ENCODE measurements around the gene CARS1.

Gene CARS1

DNA sequence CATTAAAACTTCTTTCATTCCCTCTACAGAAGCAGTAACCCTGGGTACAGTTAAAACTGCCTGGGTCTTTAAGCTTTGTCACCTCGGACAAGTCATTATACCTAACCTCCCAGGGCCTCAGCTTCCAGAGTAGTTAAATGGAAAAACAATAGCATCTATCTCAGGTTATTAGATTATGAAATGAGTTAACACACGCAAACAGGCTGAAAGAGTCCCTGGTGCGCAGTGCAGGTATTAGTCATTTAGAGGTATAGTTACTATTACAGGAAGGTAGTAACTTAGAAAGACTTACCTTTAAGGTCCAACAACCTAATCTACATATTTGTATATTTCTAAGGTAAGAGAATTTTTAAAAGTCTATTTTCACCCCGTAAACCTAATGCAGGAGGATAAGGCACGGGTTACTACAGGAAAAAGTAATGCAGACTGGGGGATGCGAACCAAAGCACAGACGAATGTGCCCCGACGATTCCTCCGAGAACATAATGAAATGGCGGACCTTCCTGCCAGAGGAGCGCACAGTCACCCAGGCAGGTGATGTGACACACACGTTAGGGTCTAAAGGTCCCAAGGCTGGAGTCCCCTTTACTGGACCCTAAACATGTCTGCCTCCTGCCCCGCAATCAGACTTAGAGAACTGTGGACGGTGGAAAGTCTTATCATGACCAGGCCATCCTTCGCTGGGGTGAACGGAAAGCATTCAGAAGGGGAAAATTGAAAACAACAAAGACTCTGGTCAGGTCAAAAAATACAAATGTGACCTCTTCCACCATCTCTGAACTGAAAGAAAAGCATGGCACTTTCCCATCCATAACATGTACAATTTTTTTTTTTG is 66.4 kb downstream of the CARS1 start:
- DNase-seq, result peak; percentile 55

DNA sequence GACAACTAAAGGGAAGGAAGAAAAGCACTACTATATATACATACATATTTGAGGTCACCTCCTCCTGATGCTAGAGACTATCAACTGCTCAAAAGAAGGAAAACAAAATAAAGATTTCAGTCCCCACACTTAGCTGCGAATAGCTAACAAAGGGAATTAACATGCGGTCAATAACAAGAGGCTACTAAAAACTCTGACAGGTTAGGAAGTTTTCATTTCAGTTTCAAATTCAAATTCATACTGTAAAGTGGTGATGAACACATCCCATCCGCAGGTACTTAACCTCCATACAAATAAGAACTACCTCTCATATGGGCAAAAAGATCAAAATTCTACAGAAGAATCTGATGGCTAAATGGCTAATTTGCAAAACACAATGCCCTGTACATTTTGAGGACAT is 67.7 kb downstream of the CARS1 start:
- DNase-seq, result no peak

DNA sequence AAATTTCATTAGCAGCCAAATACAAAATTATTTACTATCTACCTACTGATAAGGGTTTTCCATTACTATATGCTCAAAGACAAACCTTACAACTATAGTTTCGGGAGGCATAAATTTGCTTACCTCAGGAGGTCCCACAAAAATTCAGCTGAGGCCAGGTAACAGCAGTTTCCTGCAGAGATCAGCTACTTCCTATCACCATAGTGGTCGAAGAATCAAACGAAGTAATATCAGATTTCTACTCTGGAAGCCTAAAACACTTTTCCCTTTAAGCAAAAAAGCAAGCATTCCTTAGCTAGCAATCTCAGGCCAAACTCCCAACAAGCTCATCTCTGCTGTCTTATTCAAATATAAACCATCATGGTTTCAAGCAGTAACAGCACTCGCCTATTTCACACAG is 68.2 kb downstream of the CARS1 start:
- DNase-seq, result no peak

DNA sequence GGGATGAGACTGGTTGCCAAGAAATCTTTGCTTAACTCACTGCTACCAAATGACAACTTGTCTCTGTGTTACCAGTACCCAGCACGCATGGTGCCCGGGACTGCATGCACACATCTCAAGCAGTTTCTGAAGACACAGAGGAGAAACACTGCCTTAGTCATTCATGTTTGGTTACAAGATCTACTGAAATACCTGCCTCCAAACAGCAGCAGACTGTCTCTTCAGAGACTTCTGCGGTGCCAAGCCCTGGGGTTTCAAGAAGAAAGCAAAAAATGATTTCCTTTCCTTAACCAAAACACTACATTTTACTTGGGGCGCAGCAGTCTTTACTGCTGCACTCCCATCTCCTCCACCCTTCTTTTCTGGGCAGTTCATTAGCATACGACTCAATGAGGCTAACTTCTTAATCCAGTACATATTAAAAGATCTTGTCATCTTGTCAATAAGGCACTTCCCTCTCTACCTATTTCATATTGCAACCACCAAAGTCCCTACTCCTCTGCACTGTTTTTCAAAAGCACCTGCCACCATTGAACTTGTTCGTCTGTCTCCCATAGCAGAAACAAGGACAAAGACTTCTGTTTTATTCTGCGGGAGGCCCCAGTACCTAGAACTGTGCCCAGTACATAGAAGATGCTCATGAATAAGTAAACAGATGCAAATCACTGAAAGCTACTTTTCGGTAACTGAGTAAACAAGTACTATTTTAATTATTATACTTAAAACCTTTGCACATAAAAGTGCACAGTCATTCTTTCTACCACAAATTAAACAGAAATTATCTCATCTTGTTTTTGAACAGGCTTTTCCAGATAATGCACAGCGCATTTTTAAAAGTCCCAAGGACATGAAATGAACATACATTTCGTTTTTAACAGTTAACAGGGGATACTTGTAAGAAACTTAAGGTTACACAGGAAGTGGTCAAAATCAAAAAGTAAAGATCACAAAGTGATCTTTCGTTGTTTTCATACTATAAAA is 69.1 kb downstream of the CARS1 start:
- peak; percentile 67 for DNase-seq

DNA sequence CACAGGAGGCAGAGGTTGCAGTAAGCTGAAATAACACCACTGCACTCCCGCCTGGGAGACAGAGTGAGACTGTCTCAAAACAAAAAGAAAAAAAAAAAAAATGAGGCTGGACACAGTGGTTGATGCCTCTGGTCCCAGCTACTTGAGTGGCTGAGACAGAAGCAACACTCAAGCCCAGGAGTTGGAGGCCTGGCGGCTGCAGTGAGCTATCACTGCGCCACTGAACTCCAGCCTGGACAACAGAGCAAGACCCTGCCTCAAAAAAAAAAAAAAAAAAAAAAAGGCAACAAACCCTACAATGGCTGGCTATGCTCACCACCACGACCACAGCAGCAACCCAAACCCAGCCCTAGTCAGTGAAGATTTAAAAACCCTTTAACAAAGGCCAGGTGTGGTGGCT is 73.3 kb downstream of the CARS1 start:
- DNase-seq, result no peak

DNA sequence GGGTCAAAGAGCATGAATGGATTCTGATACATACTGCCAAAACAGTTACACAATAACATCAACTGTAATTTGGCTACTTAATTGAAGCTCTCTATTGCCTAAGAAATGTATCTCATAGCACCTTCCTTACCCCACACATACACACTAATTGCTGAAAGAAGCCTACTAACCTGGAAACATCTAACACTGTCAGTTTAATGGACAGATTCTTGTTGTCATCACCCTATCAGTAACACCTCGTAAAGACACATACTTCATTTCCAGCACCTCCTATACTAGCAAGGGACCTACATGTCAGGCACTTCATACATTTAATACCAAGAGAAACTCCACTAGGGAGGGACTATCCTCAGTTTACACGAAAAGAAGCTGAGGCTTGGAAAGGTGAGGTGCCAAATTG is 75.0 kb downstream of the CARS1 start:
- no peak for DNase-seq

DNA sequence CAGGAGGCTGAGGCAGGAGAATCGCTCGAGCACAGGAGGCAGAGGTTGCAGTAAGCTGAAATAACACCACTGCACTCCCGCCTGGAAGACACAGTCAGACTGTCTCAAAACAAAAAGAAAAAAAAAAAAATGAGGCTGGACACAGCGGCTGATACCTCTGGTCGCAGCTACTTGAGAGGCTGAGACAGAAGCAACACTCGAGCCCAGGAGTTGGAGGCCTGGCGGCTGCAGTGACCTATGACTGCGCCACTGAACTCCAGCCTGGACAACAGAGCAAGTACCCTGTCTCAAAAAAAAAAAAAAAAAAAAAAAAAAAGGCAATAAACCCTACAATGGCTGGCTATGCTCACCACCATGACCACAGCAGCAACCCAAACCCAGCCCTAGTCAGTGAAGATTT is 76.1 kb downstream of the CARS1 start:
- no peak for DNase-seq

DNA sequence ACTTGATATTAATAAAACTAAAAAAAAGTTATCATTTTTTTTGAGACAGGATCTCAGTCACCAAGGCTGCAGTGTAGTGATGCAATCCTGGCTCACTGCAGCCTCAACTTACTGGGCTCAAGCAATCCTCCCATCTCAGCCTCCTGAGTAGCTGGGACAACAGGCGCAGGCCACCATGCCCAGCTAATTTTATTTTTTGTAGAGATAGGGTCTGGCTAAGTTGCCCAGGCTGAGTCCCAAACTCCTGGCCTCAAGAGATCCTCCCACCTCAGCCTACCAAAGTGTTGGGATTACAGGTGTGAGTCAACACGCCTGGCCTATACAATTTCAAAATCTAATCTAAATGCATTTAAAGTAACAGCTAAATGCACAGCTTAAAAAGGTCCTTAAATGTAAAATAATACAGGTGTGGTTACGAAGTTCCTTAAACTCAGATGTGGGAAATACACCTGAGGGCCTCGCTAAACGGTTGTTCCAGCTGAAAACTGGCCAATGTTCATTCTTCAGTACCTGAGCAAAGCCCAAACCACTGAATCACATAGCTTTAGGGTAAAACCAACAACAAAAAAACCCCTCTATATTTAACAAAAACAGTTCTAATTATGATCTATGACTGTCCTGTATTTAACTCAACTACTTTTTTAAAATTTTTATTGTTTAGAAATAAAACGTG is 76.9 kb downstream of the CARS1 start:
- no peak for DNase-seq

DNA sequence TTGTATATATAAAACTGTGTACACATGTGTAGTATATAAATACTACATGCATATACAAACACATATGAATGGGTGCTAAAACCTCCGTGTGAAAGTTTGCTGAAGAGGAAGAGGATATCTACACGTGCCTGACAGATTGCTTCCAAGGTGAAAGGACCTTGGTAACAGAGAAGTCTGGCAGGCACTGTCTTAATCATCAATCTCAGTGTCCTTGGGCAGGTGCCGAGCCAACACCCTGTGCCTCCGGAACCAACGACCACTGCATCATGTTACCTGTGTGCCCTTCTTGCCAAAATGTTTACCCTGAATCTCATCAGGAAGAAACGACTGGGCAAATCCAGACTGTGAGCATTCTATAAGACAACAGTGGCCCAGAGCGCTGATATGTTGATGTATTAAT is 80.1 kb downstream of the CARS1 start:
- DNase-seq, result no peak

DNA sequence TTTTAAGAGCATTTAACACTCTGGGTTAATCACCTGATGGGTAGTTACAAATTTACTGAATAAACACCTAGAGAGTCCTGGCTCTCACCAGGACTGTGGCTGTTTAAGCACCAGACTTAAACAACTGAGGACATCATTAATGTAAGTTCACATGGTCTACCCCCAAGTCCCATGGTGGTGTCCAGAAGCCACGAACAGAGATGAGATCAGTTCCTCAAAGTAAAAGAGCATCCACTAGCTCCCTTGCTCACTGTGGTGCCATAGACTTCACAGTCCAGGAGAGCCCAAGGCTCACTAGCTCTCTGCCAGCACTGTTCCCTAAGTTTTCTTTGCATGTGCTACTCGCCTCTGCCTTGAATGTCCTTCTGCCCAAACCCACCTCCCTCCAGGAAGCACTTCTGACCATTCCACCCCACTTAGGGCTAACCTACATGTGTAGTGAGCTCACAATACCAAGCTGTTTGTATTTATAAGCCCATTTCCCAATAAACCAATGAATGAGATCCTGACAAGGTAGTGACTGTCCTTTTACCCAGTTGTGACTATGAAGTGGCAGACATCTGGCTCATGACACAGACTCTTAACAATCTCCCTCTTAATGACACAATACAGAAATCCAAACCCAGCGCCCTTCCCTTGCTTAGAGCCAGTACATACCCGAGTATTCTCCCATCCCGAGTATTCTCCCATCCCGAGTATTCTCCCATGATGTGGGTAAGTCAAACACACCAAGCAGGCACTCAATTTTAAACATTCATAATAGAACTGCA is 80.7 kb downstream of the CARS1 start:
- DNase-seq, result no peak

DNA sequence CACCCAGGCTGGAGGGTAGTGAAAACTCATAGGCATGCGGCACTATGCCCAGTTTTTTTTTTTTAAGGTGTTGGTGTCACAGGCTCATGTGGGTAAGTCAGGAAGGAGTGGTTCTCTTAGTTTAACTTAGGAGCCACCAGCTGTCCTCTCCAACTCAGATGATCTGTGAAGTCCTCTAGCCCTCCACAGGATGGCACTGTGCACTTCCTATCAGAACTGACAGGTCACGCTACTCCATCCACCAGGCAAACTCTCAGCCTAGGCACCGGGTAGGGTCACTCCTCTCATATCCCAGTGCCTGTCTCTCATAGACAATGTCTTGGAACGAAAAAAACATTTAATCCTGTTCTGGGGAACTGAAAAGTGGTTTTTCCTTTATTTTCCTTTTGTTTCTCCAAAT is 81.6 kb downstream of the CARS1 start:
- DNase-seq, result peak; percentile 62

DNA sequence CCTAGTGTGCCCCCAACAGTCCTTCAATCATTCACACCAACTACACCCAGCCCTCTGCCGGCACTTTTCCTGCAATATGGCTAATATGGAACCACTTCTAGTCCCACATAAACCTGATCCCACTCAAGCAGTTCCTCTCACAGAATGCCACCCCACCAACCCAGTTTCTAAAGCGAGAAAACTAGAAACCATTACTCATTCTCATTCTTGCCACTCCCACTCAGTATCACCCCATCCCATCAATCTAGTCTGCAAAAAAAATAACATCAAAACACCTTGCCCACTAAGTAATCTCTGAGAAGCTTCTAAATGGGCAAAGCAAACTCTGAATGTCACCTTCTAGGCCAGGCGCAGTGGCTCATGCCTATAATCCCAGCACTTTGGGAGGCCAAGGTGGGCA is 83.0 kb downstream of the CARS1 start:
- no peak for DNase-seq

DNA sequence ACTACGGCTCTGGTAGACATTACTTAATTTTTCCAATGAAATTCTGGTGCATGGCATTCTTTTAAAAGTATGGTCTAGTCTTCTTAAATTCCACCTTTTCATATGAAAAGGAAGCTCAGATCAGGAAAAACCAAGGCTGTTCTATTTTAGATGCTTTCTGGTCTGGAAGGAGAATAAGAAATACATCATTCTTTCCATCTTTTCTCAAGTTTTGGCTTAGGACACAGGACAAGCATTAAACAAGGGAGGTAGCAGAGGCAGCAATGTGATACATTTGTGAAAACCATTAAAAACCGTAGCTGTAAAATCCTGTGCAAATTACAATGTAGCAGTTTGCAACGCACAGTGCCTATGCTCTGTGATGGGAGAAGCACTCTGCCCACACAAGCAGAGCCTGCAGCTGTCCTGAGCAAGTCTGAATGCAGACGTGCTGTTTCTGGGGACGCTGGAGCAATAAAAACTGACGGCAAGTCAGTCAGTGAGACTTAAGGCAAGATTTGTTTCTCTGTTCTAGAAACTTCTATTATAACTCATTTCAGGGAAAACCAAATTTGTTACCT is 88.8 kb downstream of the CARS1 start:
- DNase-seq, result no peak

DNA sequence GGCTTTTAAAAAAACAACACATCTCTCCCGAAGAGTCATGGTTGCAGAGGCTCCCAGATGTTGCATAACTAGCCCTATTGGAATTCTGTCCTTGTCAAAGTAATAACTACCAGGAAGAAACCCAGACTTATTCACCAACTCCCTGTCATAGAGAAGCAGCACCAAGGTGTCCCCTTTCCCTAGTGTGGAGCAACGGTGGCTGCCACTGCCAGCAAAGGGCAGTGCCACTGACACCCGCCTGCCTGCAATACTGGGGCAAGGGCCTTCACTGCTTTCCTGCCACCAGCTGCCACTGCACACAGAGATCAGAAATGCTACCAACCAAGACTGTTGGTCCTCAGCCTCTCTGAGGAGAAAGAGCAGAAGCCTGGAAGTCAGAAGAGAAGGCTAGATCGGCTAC is 92.4 kb downstream of the CARS1 start:
- DNase-seq, result no peak

DNA sequence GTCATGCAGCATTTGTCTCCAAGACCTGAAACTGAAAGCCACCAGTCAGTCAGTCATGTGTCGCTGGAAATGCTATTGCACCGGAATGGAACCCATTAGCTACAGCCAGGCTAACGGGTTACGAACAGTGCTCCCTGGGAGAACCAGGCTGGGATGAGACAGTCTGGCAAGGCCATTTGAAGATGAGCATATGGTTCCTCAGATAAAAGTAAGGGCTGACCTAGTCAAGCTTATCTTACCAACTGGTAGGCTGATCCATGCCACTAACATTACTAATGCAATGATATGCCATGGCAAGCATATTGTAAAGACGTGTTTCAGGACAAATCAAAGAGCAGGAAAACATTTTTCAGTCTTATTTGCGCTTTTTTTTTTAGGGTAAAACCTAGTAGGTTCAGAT is 93.5 kb downstream of the CARS1 start:
- DNase-seq, result no peak

DNA sequence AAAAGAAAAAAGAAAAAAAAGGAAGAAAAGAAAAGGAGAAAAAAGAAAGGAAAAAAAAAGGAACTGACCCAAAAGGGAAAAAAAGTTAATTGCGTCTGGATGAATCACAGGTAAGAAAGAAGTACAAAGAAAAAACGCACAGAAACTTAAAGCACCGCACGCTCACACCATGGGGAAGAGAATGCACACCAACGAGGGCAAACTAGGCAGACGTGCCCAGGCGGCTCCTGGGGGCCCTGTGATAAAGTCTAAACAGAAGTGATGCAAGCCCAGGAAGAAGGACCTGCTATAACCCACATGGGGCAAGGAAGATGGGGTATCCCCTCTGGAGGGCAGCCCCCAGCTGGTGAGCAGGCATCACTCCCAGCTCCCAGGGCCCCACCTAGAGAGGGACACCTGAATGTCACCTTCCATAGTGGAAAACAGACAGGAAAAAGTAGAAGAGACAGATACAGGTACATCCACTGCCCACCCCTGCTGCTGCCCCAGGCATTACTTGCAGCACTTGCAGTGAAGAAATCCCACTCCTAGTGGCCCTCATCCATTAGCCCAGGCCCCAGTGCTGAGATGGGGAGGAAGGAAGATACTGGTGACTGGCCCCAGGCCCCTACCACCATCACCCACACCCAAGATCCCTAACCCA is 94.0 kb downstream of the CARS1 start:
- DNase-seq, result no peak

DNA sequence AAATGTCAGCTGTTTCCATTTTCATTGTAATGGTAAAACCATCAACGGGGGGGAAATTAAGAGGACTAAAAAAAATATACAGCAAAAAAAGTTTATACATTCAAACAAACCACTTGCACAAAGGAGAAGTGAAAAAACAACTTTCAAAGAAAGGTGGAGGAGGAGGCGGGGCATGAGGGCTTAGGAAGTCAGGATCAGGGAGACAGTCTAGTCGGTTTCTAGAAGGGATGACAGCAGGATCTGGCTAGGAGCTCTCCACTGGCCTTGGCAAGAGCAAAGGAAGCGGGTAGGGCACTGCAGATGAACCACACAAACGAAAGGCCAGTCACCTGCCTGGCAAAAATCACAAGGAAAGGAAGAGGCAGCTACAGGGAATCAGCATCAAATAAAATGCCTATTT is 96.1 kb downstream of the CARS1 start:
- DNase-seq, result no peak

DNA sequence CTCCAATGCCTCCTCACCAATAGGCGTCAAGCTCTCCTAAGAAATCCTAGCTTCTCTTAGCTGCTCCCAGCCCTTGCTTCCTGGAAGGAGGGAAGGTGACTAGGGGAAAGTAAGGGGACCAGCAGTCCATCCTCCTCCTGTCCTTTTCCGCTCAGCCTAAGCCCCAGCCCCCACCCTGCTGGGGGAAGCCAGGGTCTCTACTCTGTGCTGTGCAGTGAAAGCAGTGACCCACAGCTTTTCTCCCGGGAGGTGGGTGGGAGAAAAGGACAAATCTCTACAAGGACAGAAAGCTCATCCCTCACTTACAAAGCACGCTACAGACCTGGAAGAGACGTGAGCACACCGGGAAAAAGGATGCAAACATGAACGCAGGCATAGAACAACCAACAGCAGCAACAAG is 97.1 kb downstream of the CARS1 start:
- no peak for DNase-seq

DNA sequence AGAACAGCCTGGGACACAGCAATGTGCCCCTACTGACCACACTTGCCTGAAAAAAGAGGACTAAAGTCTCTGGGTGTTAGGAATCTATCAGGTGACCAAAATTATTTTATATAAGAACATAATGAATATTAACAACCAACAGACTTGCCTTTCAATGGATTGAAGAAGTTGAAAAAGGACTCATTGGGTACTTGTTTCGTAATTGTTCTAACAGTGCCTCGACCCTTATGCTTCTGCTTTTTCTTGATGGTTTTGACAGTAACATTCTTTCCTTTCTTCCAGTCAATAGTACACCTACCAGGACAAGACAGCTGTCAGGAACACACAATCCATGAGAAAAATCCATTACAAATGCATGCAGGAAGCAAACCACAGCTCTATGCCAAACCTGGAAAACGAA is 99.0 kb downstream of the CARS1 start:
- no peak for DNase-seq

DNA sequence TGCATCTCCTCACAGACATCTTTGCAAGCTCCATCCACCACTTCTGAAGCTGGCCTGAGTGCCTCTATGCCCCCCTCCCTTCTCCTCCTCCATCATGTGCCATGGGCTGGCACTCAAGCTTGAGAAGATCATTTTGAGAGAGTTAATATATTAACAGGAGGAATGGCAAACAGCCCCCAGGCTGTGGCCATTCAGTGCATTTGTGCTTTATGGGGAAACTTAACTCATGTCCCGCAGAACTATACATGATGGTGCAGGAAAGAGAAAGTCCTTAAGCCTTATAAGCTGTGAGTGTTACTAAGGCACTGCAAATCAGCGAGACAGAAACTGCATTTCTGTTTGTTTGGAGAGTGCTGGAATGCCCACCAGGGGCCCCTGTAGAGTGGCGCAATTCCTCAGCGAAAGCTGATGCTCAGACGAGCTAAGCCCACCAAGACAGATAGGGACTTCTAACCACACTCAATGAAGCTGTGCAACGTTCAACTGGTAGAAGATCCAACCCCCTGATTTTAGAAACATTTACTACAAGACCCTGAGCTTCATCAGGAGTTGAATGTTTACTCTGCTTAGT is 101.2 kb downstream of the CARS1 start:
- no peak for DNase-seq

DNA sequence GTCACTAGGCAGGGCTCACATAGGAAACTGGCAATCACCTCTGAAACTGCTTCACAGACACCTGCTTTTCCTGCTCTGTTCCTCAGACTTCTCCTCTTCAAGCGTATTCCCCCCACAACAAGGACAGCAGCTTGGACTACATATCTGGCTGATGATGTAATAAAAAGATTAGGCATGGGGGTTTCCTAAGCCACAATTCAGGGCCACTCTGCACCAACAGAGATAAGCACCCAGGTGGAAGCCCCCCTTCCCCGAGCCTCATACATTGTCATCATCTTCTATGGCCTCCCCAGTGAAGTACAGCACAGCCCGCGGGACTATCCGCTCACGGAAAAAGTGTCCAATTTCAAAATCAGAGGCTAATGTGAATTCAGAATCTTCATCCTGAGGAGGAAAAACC is 103.0 kb downstream of the CARS1 start:
- no peak for DNase-seq
